Small intestine (tissue), 7 donors: ENCODE data around the gene PDE4D. TPM values are rescaled to one million over a fixed set of nuclear protein-coding genes. Genes with fewer than 3 reads are reported as not detected.

ENCODE experiments used
- DNase-seq, 2 donors: peaks; one replicate each; pipeline versions ENCODE4 v3.0.0 to v3.0.0-alpha.2; 2013
- FAIRE-seq: peaks from 2 replicates; lab custom pipeline; 2012; peaks lifted over from hg19 to GRCh38; lab: Jason Lieb, UNC
- H3K27ac ChIP-seq, 3 donors: one replicate each; pipeline ENCODE4 v1.5.1; 2013; ENCODE audit warnings: low read length in 2 of 3, mild to moderate bottlenecking in 2 of 3, control low read depth in 1 of 3, inconsistent platforms in 1 of 3, low read depth in 1 of 3, moderate library complexity in 1 of 3
- H3K27me3 ChIP-seq, 3 donors: one replicate each; pipeline ENCODE4 v1.6.1; 2013; ENCODE audit warnings: low read length in 3 of 3, inconsistent platforms in 1 of 3; ENCODE audit not compliant: control insufficient read depth in 3 of 3, insufficient read depth in 3 of 3
- H3K36me3 ChIP-seq, 3 donors: one replicate each; pipeline ENCODE4 v1.6.1; 2013; ENCODE audit warnings: low read length in 3 of 3, inconsistent platforms in 1 of 3, low read depth in 1 of 3, mild to moderate bottlenecking in 1 of 3, moderate library complexity in 1 of 3; ENCODE audit not compliant: control insufficient read depth in 3 of 3, insufficient read depth in 2 of 3
- H3K4me1 ChIP-seq, 3 donors: one replicate each; pipeline ENCODE4 v1.6.1; 2013; ENCODE audit warnings: low read length in 2 of 3, inconsistent platforms in 1 of 3, low read depth in 1 of 3, mild to moderate bottlenecking in 1 of 3, moderate library complexity in 1 of 3; ENCODE audit not compliant: control insufficient read depth in 3 of 3, insufficient read depth in 2 of 3
- H3K4me3 ChIP-seq, 3 donors: one replicate each; pipeline ENCODE4 v1.5.1; 2013; ENCODE audit warnings: low read length in 3 of 3, control low read depth in 1 of 3, inconsistent platforms in 1 of 3, low read depth in 1 of 3, mild to moderate bottlenecking in 1 of 3, moderate library complexity in 1 of 3
- H3K9me3 ChIP-seq, 2 donors: one replicate each; pipeline ENCODE4 v1.6.1; 2013; ENCODE audit warnings: low read depth in 1 of 2, low read length in 1 of 2; ENCODE audit not compliant: control insufficient read depth in 2 of 2, insufficient read depth in 1 of 2
- WGBS, 3 donors: extraction: QIAGEN DNeasy Blood & Tissue Kit; methylation state at CpG; one replicate each; pipeline ENCODE4 v1.1.7; 2013; 5-methylcytosine and 5-hydroxymethylcytosine counted together
- polyA plus RNA-seq, 4 donors: library from polyadenylated mRNA; stranded (reverse) in 3 of 4; unstranded in 1 of 4; fragments of 200-250 nt in 3 of 4; fragments of 120-200 nt in 1 of 4; gene quantifications; one replicate each; pipeline versions ENCODE4 v1.2.1 to v1.2.3, GENCODE V29; 2013
- donor health status: healthy with polysubstance abuse.
- donor health status: control.
- donor health status: control.
- donor health status: Bipolar disorder and iron deficiency.
- donor health status: healthy.

The PDE4D gene
- polyA plus RNA-seq, 4 donors: 2.9 to 16.2 (median 5.3) TPM

DNA sequence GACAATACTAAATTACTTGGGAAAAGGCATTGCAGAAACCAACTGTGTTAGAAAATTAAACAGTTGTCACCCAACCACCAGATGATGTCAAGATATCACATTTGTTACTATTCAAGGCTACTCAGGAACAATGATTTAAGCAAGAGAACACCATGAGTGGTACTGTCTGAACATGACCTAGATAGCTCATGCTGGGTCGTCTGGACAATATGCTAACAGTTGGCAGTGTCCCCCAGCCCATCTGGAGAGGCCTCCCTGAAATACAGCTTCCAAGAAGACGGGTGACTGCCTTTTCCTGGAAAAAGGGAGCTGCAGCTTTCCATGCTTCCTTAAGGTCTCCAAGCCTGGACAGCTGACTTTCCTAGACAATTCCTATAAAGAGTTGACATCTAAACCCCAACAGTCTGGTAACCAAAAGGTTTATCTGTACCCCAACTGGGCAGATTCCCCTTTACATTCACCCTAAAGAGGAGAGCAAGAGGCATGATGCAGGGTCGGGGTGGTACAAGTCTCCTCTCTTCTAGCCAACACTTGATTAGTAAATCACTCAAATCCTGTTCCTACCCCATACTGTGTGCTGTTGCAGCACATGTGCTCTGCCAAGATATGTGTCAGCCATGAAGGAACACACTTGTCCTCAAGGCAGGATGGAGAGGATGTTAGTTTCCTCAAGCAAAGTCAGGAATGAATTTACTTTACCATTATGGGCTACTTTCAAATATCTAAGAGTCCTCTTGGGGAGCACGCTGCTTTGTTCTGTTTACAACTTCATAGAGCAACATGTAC lies 433.0 kb downstream of the PDE4D start:
- Histone ChIP-seq H3K4me3 (no peak overlapping the region), H3K36me3 (peaks cover 0 to under 1% (median 0%) of the 10 kb centered on the region in 3 donors), H3K4me1 (peaks cover 0 to 18% (median 0%) of the 10 kb centered on the region in 3 donors), H3K27ac (no peak overlapping the region), H3K9me3 (peaks cover 0 to 8% of the 10 kb centered on the region in 2 donors), H3K27me3 (no peaks in the 10 kb centered on the region)
- FAIRE-seq (no peak), DNase-seq (peak in 1 of 2 donors; percentile 12)
- 64 to 79% (median 69%) methylated on average over 4 of the region's 4 CpGs for WGBS, 3 donors

DNA sequence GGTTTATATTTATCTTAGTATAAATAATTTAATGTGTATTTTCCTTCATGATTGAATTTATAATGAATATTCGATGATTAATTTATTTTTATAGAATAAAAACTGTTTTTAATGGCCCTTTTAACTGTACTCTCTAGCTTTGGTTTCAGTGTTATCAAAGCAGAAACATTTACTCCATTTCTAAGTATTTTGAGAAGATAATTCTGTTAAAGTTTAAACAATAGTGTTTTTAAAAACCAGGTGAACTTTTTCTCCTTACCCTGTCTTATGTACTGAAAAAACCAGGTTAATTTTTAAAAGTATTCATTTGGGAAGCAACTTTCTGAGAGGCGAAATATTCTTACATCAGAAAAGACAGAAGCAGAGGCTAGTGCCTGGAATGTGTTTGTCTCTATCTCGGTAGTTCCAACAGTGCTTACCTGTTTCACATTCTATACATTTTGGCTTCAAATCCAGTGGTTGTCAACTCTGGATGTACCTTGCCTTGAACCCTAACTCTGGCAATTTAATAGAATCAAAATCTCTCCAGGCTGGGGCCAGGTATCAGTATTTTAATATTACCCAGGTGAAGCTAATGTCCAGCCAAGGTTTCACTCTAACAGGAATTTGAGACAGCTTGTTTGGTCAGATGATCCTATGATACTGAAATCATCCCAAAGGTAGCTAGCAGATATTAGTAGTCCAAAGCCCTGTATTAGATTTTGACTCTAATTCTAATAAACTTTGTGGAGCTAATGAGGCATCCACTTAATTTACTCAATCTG lies 434.4 kb downstream of the PDE4D start:
- DNase-seq (peak in 1 of 2 donors; percentile 11), FAIRE-seq (no peak)
- Histone ChIP-seq H3K36me3 (peaks cover 0 to 6% (median 0%) of the 10 kb centered on the region in 3 donors), H3K4me3 (no peak overlapping the region), H3K4me1 (peaks cover 0 to 18% (median 0%) of the 10 kb centered on the region in 3 donors), H3K9me3 (peaks cover 0 to 11% of the 10 kb centered on the region in 2 donors), H3K27ac (peak overlapping the region in 1 of 3 donors; percentile 21), H3K27me3 (no peaks in the 10 kb centered on the region)
- 50 to 67% (median 51%) methylated on average over 3 of the region's 3 CpGs for WGBS, 3 donors

- peak overlapping the region in 1 of 3 donors; percentile 21 for H3K27ac ChIP-seq
- peak in 1 of 2 donors; percentile 12 for DNase-seq
- H3K4me3 ChIP-seq: no peak overlapping the region
- peaks cover 0 to 6% (median 0%) of the 10 kb centered on the region in 3 donors for H3K36me3 ChIP-seq
- H3K27me3 ChIP-seq: no peaks in the 10 kb centered on the region
- 62 to 68% (median 67%) methylated on average over 4 of the region's 4 CpGs for WGBS, 3 donors
- no peak for FAIRE-seq
- peaks cover 0 to 18% (median 0%) of the 10 kb centered on the region in 3 donors for H3K4me1 ChIP-seq
- peaks cover 0 to 11% of the 10 kb centered on the region in 2 donors for H3K9me3 ChIP-seq
These were observed 435.2 kb downstream of the PDE4D start for GRCh38 chr5:59458321-59458720.

DNA sequence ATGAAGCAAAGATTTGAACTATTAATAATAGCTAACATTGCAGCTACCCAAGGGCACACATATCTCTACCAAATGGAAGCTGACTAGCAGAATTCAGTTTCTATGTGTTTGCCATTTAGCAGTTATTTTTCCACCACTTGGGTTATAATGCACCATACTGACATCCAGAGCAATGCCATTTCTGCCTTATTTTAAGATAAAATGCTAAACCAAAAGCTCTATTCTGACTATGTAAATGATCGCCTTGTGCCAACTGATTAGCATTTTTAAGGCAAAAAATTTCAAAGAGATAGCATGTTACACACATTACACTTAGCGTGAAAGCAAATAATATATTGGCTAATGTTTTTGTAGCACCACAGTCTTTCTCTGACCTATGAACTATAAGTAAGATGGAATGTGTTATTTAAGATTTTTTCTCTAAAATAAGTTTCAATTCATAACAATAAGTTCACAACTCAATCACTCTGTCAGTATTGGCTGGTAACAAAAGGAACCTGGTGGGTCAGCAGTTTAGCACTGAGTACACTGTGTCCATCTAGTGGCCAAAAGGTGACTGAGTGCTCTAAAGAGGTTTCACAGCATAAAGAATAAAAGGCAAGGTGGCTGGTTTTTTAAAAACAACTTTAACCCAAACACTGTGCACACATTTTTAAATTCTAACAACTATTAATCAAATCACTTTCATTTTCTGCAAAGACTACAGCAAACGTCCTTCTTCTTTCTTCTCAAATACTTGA lies 443.5 kb downstream of the PDE4D start:
- Histone ChIP-seq H3K9me3 (no peaks in the 10 kb centered on the region), H3K27ac (no peak overlapping the region), H3K4me1 (no peaks in the 10 kb centered on the region), H3K27me3 (no peaks in the 10 kb centered on the region), H3K36me3 (peaks cover 0 to under 1% (median 0%) of the 10 kb centered on the region in 3 donors), H3K4me3 (no peak overlapping the region)
- 80 to 84% (median 83%) methylated on average over 3 of the region's 3 CpGs for WGBS, 3 donors
- no peak for FAIRE-seq
- peak in 1 of 2 donors; percentile 21 for DNase-seq

- no peak for DNase-seq
- H3K4me3 ChIP-seq: no peak overlapping the region
- no peaks in the 10 kb centered on the region for H3K36me3 ChIP-seq
- no peaks in the 10 kb centered on the region for H3K9me3 ChIP-seq
- H3K27ac ChIP-seq: no peak overlapping the region
- no peak for FAIRE-seq
- no peaks in the 10 kb centered on the region for H3K4me1 ChIP-seq
- WGBS, 3 donors: 51 to 77% (median 60%) methylated on average over 2 of the region's 2 CpGs
- no peaks in the 10 kb centered on the region for H3K27me3 ChIP-seq
These were observed 447.2 kb downstream of the PDE4D start for GRCh38 chr5:59446356-59446755.

GRCh38 chr5:59445741-59446140 lies 447.8 kb downstream of the PDE4D start:
- Histone ChIP-seq H3K9me3 (no peaks in the 10 kb centered on the region), H3K4me3 (no peak overlapping the region), H3K27ac (no peak overlapping the region), H3K4me1 (no peaks in the 10 kb centered on the region), H3K36me3 (no peaks in the 10 kb centered on the region), H3K27me3 (no peaks in the 10 kb centered on the region)
- 94 to 97% (median 95%) methylated on average over 1 of the region's 1 CpG for WGBS, 3 donors
- no peak for FAIRE-seq
- DNase-seq: no peak

DNA sequence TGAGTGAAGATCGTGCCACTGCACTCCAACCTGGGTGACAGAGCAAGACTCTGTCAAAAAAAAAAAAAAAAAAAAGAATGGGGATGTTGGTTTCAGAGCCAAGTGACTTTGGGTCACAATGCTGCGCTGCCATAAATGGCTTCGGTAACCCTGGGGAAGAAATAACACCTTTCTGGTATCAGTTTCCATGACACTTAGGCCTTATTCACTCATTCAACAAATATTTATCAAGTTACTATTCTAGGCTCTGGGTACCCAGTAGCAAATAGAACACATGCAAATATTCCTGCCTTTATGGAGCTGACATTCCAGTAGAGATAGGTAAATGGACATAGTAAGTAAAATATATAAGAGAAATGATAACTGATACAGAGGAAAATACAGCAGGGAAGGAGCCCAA lies 454.2 kb downstream of the PDE4D start:
- Histone ChIP-seq H3K4me3 (no peak overlapping the region), H3K9me3 (no peaks in the 10 kb centered on the region), H3K27ac (no peak overlapping the region), H3K27me3 (no peaks in the 10 kb centered on the region), H3K4me1 (no peaks in the 10 kb centered on the region), H3K36me3 (no peaks in the 10 kb centered on the region)
- DNase-seq: no peak
- no peak for FAIRE-seq
- WGBS, 3 donors: 85 to 92% (median 88%) methylated on average over 3 of the region's 3 CpGs

GRCh38 chr5:59437176-59437575 lies 456.4 kb downstream of the PDE4D start:
- no peaks in the 10 kb centered on the region for H3K4me1 ChIP-seq
- WGBS, 3 donors: 63 to 77% (median 77%) methylated on average over 2 of the region's 2 CpGs
- DNase-seq (no peak), FAIRE-seq (no peak)
- H3K9me3 ChIP-seq: no peaks in the 10 kb centered on the region
- no peak overlapping the region for H3K27ac ChIP-seq
- H3K4me3 ChIP-seq: no peak overlapping the region
- no peaks in the 10 kb centered on the region for H3K36me3 ChIP-seq
- H3K27me3 ChIP-seq: no peaks in the 10 kb centered on the region
